ENCODE measurements around the gene RASGRP3. TPM values are rescaled to one million over a fixed set of nuclear protein-coding genes. Genes with fewer than 3 reads are reported as not detected.
A peak's percentile ranks its signal among the peaks of the same experiment; 100 is the strongest.

The RASGRP3 gene
- polyA plus RNA-seq, 1 of the 3 experiments (the other 2 are of a cell fraction), result 72.5 TPM

DNA sequence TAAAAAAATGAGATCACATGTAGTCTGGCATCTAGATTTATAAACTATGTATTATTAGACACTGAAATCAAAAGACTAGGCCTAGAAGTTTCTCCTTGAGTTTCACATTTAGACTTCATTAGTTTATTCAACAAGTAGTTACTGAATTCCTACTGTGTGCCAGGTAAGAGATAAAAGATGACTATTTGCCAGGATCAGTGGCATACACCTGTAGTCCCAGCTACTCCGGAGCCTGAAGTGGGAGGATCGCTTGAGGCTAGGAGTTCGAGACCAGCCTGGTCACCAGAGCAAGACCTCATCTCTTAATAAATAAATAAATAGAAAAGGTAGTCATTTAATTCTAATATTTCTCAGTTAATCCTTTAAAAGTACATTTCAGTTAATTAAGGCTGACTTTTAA is 120.6 kb downstream of the RASGRP3 start:
- DNase-seq, result no peak
- H3K4me1 ChIP-seq (ENCODE audit: control insufficient read depth in 1 of 2, insufficient read depth in 2 of 2, low read depth in 1 of 2, low read length in 1 of 2), result peaks cover 0 to 15% of the 10 kb centered on the region in 2 experiments; a peak in 2 of 4 replicates
- H3K36me3 ChIP-seq (replicated peaks in 1 of 2; ENCODE audit: control insufficient read depth in 1 of 2, insufficient read depth in 2 of 2, low read length in 1 of 2), result peaks cover 26 to 30% of the 10 kb centered on the region in 2 experiments
- H3K9me3 ChIP-seq, result no peaks in the 10 kb centered on the region
- peak overlapping the region; percentile 92 to 95; a peak in 2 of 4 replicates for H3K4me3 ChIP-seq (ENCODE audit: low read depth in 2 of 2, low read length in 1 of 2)
- no peaks in the 10 kb centered on the region for H3K9me2 ChIP-seq
- no peaks in the 10 kb centered on the region for H3K27me3 ChIP-seq (ENCODE audit: insufficient read depth)
- CTCF ChIA-PET, result interaction anchor here (3.2 kb wide), 1 partner anchor 14 kb away, joined by 21 read pairs; no protein-coding TSS in a partner anchor
- no peak for TF ChIP-seq RFX5 (IDR thresholded peaks at IDR 0.05; ENCODE audit: low read length)
- TF ChIP-seq, protein P1, sequence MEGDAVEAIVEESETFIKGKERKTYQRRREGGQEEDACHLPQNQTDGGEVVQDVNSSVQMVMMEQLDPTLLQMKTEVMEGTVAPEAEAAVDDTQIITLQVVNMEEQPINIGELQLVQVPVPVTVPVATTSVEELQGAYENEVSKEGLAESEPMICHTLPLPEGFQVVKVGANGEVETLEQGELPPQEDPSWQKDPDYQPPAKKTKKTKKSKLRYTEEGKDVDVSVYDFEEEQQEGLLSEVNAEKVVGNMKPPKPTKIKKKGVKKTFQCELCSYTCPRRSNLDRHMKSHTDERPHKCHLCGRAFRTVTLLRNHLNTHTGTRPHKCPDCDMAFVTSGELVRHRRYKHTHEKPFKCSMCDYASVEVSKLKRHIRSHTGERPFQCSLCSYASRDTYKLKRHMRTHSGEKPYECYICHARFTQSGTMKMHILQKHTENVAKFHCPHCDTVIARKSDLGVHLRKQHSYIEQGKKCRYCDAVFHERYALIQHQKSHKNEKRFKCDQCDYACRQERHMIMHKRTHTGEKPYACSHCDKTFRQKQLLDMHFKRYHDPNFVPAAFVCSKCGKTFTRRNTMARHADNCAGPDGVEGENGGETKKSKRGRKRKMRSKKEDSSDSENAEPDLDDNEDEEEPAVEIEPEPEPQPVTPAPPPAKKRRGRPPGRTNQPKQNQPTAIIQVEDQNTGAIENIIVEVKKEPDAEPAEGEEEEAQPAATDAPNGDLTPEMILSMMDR (IDR thresholded peaks at IDR 0.05), result no peak
- no peaks in the 10 kb centered on the region for H4K20me1 ChIP-seq (ENCODE audit: insufficient read depth)
- WGBS (ENCODE audit: low lambda C conversion rate), result 83% methylated on average over 3 of the region's 3 CpGs
- POLR2A ChIA-PET, result no interaction called here
- H3F3A ChIP-seq (replicated peaks; ENCODE audit: insufficient read depth), result peaks cover 3% of the 10 kb centered on the region
- H2AFZ ChIP-seq (ENCODE audit: low read depth), result no peak overlapping the region
- peaks cover 58% of the 10 kb centered on the region for H3K79me2 ChIP-seq (ENCODE audit: insufficient read depth)
- peak overlapping the region; percentile 74 for H3K4me2 ChIP-seq
- H3K27ac ChIP-seq (ENCODE audit: low read depth in 2 of 2, low read length in 1 of 2), result no peak overlapping the region
- no peak overlapping the region for H3K9ac ChIP-seq

DNA sequence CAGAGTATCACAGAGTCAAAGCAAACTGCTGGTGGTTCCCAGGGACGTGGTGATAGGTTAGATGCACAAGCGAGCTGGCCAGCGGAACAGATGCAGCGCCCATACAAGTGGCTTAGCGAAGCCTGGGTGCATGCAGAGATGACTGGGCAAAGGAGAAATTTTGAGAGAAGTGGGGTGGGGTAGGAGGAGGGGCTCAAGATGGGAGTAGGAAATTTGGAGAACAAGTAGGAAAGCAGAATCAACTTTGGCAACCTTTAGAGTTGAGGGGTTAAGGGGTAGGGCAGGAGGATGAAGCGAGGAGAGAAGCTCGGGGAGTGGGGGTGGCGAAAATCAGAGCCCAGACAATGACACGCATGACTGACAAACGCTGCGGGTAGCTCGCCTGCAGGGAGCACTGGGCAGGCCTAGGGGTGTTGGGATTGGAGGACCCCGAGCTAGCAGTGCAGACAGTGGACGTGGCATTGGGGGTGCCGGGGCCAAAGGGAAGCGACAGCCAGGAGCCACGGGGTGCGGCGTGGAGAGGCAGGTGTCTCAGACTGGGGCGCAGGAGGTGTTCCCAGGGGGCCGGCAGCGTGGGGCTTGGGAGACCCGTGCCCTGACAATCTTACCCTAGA is 122.2 kb downstream of the RASGRP3 start:
- H3K4me3 ChIP-seq (ENCODE audit: low read depth in 2 of 2, low read length in 1 of 2), result peak overlapping the region; percentile 92 to 95
- POLR2A ChIA-PET, result no interaction called here
- peak overlapping the region; percentile 70 for H3K9ac ChIP-seq
- CTCF ChIA-PET, result interaction anchor here (0.6 to 3.2 kb wide), 3 partner anchors 11 to 24 kb away, joined by 3 to 21 read pairs (median 5); no protein-coding TSS in a partner anchor
- H3K9me2 ChIP-seq, result no peaks in the 10 kb centered on the region
- peaks cover 15 to 18% of the 10 kb centered on the region in 2 experiments for H3K36me3 ChIP-seq (replicated peaks in 1 of 2; ENCODE audit: control insufficient read depth in 1 of 2, insufficient read depth in 2 of 2, low read length in 1 of 2)
- H3K27me3 ChIP-seq (ENCODE audit: insufficient read depth), result no peaks in the 10 kb centered on the region
- no peaks in the 10 kb centered on the region for H3K9me3 ChIP-seq
- H3K79me2 ChIP-seq (ENCODE audit: insufficient read depth), result peaks cover 48% of the 10 kb centered on the region
- H3F3A ChIP-seq (replicated peaks; ENCODE audit: insufficient read depth), result peaks cover 3% of the 10 kb centered on the region
- peak overlapping the region; percentile 60 to 72 for H3K27ac ChIP-seq (ENCODE audit: low read depth in 2 of 2, low read length in 1 of 2)
- WGBS (ENCODE audit: low lambda C conversion rate), result 2% methylated on average over 23 of the region's 23 CpGs
- H4K20me1 ChIP-seq (ENCODE audit: insufficient read depth), result no peaks in the 10 kb centered on the region
- DNase-seq, result peak; percentile 50
- TF ChIP-seq GATA2 (CRISPR knock-in tag; IDR thresholded peaks at IDR 0.05) (0 out of 2 replicates have a peak, but pooled peaks have one; percentile 20), EZH2phosphoT487 (IDR thresholded peaks at IDR 0.05; ENCODE audit: borderline replicate concordance, low read depth) (no peak), ELF1 (IDR thresholded peaks at IDR 0.05) (no peak), TCF12 (IDR thresholded peaks at IDR 0.05) (no peak), RAD21 (IDR thresholded peaks at IDR 0.05; ENCODE audit: low read length) (no peak), EP300 (IDR thresholded peaks at IDR 0.05; ENCODE audit: borderline replicate concordance in 1 of 2, low read depth in 1 of 2, low read length in 1 of 2) (no peak), RXRA (IDR thresholded peaks at IDR 0.05; ENCODE audit: borderline replicate concordance, low read depth) (no peak), GABPA (IDR thresholded peaks at IDR 0.05; ENCODE audit: low read depth) (no peak)
- TF ChIP-seq, protein P1 (IDR thresholded peaks at IDR 0.05), result no peak
- TF ChIP-seq, protein P2, sequence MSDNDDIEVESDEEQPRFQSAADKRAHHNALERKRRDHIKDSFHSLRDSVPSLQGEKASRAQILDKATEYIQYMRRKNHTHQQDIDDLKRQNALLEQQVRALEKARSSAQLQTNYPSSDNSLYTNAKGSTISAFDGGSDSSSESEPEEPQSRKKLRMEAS (IDR thresholded peaks at IDR 0.05; ENCODE audit: low read depth), result 0 out of 2 replicates have a peak, but pooled peaks have one; percentile 4
- H2AFZ ChIP-seq (ENCODE audit: low read depth), result peak overlapping the region; percentile 59
- peak overlapping the region; percentile 74 for H3K4me2 ChIP-seq
- peaks cover 0 to 15% of the 10 kb centered on the region in 2 experiments; a peak in 2 of 4 replicates for H3K4me1 ChIP-seq (ENCODE audit: control insufficient read depth in 1 of 2, insufficient read depth in 2 of 2, low read depth in 1 of 2, low read length in 1 of 2)

Measured in SK-N-SH (cell line).